Endothelial cell of umbilical vein (primary cell): ENCODE results near the gene SFXN2. TPM values are rescaled to one million over a fixed set of nuclear protein-coding genes. Genes with fewer than 3 reads are reported as not detected.
"Not testable (repeated sequence)": the region's sequence is repeated elsewhere in the genome, so short reads cannot be mapped to it uniquely, and the experiment has no call there.

ENCODE experiments used
- BruUV-seq: library from RNA; stranded (reverse); fragments of 400-500 nt; replicated peaks from 2 replicates; lab custom pipeline; 2021; lab: Mats Ljungman, UMichigan
- CTCF ChIA-PET: fragments of 300-600, 350-600 bp; sonication (Branson Sonifier 250); formaldehyde crosslinking; loops from one replicate; lab custom pipeline; 2021; ENCODE audit warnings: antibody characterized with exemption, inconsistent platforms; lab: Charles Lee
- POLR2A ChIA-PET: fragments of 300-600, 350-600 bp; sonication (Branson Sonifier 250); formaldehyde crosslinking; loops from one replicate; lab custom pipeline; 2021; ENCODE audit warnings: antibody characterized with exemption, inconsistent platforms; lab: Charles Lee
- DNase-seq: peaks from one replicate; pipeline ENCODE4 v3.0.0-alpha.2; 2011; ENCODE audit warnings: low read depth, low spot score
- FAIRE-seq: peaks from 2 replicates; lab custom pipeline; 2011; peaks lifted over from hg19 to GRCh38; lab: Jason Lieb, UNC
- H2AFZ ChIP-seq: 2 replicates; pipeline ENCODE4 v1.6.0; 2012; ENCODE audit warnings: low read depth, low read length, control low read depth, inconsistent platforms
- H3K27ac ChIP-seq: 2 replicates; pipeline ENCODE4 v1.5.1; 2011; ENCODE audit warnings: low read depth, mild to moderate bottlenecking, control low read depth, low read length, moderate library complexity; ENCODE audit not compliant: insufficient read depth
- H3K27me3 ChIP-seq, 2 experiments: 2 replicates each; pipeline versions ENCODE4 v1.6.0 to v1.6.1; 2011; ENCODE audit warnings: low read length in 2 of 2, mixed read lengths in 1 of 2; ENCODE audit not compliant: control insufficient read depth in 2 of 2, insufficient read depth in 2 of 2
- H3K36me3 ChIP-seq, 2 experiments: 2 replicates in 1 of 2; 3 replicates in 1 of 2; pipeline ENCODE4 v1.5.1; 2011; ENCODE audit warnings: low read length in 2 of 2, mild to moderate bottlenecking in 1 of 2, moderate library complexity in 1 of 2; ENCODE audit not compliant: control insufficient read depth in 2 of 2, insufficient read depth in 2 of 2; ENCODE audit errors: extremely low read depth in 1 of 2
- H3K4me1 ChIP-seq: 3 replicates; pipeline ENCODE4 v1.5.1; 2011; ENCODE audit warnings: mild to moderate bottlenecking, low read length; ENCODE audit not compliant: control insufficient read depth, insufficient read depth; ENCODE audit errors: extremely low read depth
- H3K4me2 ChIP-seq: 2 replicates; pipeline ENCODE4 v1.6.1; 2011; ENCODE audit warnings: low read length, control low read depth, mixed read lengths; ENCODE audit not compliant: insufficient read depth
- H3K4me3 ChIP-seq, 3 experiments: fragments of 200-600 bp in 1 of 3; sonication (generic), shearing (Covaris generic) in 1 of 3; replicated peaks in 1 of 3; 2 replicates each; pipeline ENCODE4 v1.5.1; 2011 to 2016; ENCODE audit warnings: control low read depth in 3 of 3, low read length in 3 of 3, mild to moderate bottlenecking in 2 of 3, inconsistent platforms in 1 of 3, low read depth in 1 of 3, moderate library complexity in 1 of 3; ENCODE audit not compliant: insufficient read depth in 1 of 3
- H3K79me2 ChIP-seq: 2 replicates; pipeline ENCODE4 v1.6.0; 2012; ENCODE audit warnings: low read length, inconsistent platforms; ENCODE audit not compliant: control insufficient read depth, insufficient read depth
- H3K9ac ChIP-seq: replicated peaks from 2 replicates; pipeline ENCODE3; 2011; ENCODE audit warnings: low read length, control low read depth; ENCODE audit not compliant: insufficient read depth; ENCODE audit errors: extremely low read depth
- H3K9me1 ChIP-seq: replicated peaks from 3 replicates; pipeline ENCODE4 v1.6.0; 2011; ENCODE audit warnings: mild to moderate bottlenecking, low read length; ENCODE audit not compliant: control insufficient read depth, insufficient read depth; ENCODE audit errors: extremely low read depth
- H3K9me3 ChIP-seq: replicated peaks from 2 replicates; pipeline ENCODE4 v1.5.1; 2012; ENCODE audit warnings: low read length, inconsistent platforms; ENCODE audit not compliant: control insufficient read depth, insufficient read depth
- H4K20me1 ChIP-seq: replicated peaks from 2 replicates; pipeline ENCODE3; 2011; ENCODE audit warnings: mild to moderate bottlenecking, low read length; ENCODE audit not compliant: control insufficient read depth, insufficient read depth; ENCODE audit errors: extremely low read depth
- CTCF ChIP-seq, 2 donors: IDR thresholded peaks; 1 replicate in 1 of 2; 2 replicates in 1 of 2; pipeline ENCODE4 v1.5.1; 2011; ENCODE audit warnings: low read length in 2 of 2, mild to moderate bottlenecking in 2 of 2, moderate library complexity in 2 of 2, control low read depth in 1 of 2, inconsistent platforms in 1 of 2, low read depth in 1 of 2; ENCODE audit not compliant: insufficient read depth in 1 of 2; ENCODE audit errors: extremely low read depth in 1 of 2
- EZH2 ChIP-seq: IDR thresholded peaks from 2 replicates; pipeline ENCODE4 v1.6.1; 2012; ENCODE audit warnings: borderline replicate concordance, low read depth, mild to moderate bottlenecking, moderate library complexity, low read length, inconsistent platforms; ENCODE audit not compliant: severe bottlenecking
- FOS ChIP-seq: IDR thresholded peaks from 2 replicates; pipeline ENCODE4 v1.6.1; 2011; ENCODE audit warnings: mild to moderate bottlenecking, low read length, moderate library complexity, borderline replicate concordance; ENCODE audit not compliant: insufficient read depth
- GATA2 ChIP-seq: IDR thresholded peaks from 2 replicates; pipeline ENCODE4 v1.7.0; 2011; ENCODE audit warnings: low read depth, mild to moderate bottlenecking, moderate library complexity, mixed read lengths, low read length; ENCODE audit not compliant: insufficient read length, insufficient read depth
- JUN ChIP-seq: IDR thresholded peaks from 2 replicates; pipeline ENCODE4 v1.6.1; 2011; ENCODE audit warnings: borderline replicate concordance, low read depth; ENCODE audit not compliant: insufficient read length, insufficient read depth
- MAX ChIP-seq: IDR thresholded peaks from 2 replicates; pipeline ENCODE4 v1.6.1; 2011; ENCODE audit not compliant: insufficient read depth, insufficient read length
- MYC ChIP-seq: IDR thresholded peaks from one replicate; pipeline ENCODE4 v1.6.1; 2011; ENCODE audit warnings: mild to moderate bottlenecking, low read depth, low read length
- POLR2A ChIP-seq: IDR thresholded peaks from 2 replicates; pipeline ENCODE4 v1.6.1; 2012; ENCODE audit warnings: low read depth, mild to moderate bottlenecking, control low read depth, low read length
- POLR2AphosphoS5 ChIP-seq: IDR thresholded peaks from 2 replicates; pipeline ENCODE4 v1.6.1; 2012; ENCODE audit warnings: low read depth, mild to moderate bottlenecking, control low read depth, low read length, moderate library complexity; ENCODE audit not compliant: insufficient read depth
- dilution Hi-C: fragments of 300-500 bp; cut with MboI; formaldehyde crosslinking; loops from one replicate; pipeline ENCODE4 v1.15.0; 2019; ENCODE audit warnings: low sequenced_read_pairs; ENCODE audit not compliant: extremely low pct_ligation_motif_present
- intact Hi-C: fragments of 100-400 bp; cut with micrococcal nuclease; formaldehyde crosslinking; loops from one replicate; pipeline ENCODE4 v1.10.0; 2022
- polyA plus RNA-seq, 4 experiments: library from polyadenylated mRNA; depleted of rRNA in 3 of 4; stranded (reverse) in 3 of 4; unstranded in 1 of 4; fragments of >200 nt; gene quantifications; 2 replicates each; pipeline versions ENCODE4 v1.2.1 to v1.2.3, GENCODE V29; 2011 to 2012; ENCODE audit warnings: missing spikeins in 1 of 4
- total RNA-seq: library from RNA; stranded (reverse); gene quantifications from 2 replicates; pipeline ENCODE4 v1.2.3, GENCODE V29; 2021

The SFXN2 gene
- total and polyA plus RNA-seq, 2 donors (not counting 3 experiments of a cell fraction or from before 2014, with no cell fraction given): 9.8 to 17.0 TPM

- no peak for FAIRE-seq
- Histone ChIP-seq H2AFZ (no peak overlapping the region), H3K79me2 (peaks cover 16% of the 10 kb centered on the region), H3K9ac (no peak overlapping the region), H3K4me1 (peaks cover 22% of the 10 kb centered on the region), H3K4me2 (no peak overlapping the region), H3K9me3 (no peaks in the 10 kb centered on the region), H4K20me1 (no peaks in the 10 kb centered on the region), H3K4me3 (no peak overlapping the region), H3K27ac (no peak overlapping the region), H3K27me3 (no peaks in the 10 kb centered on the region), H3K36me3 (no peaks in the 10 kb centered on the region), H3K9me1 (no peaks in the 10 kb centered on the region)
- BruUV-seq: no TSS peak
- POLR2A ChIA-PET: no interaction called here
- dilution Hi-C loops (no loop called here), intact Hi-C loops (no loop called here)
- no peak for TF ChIP-seq MAX
- TF ChIP-seq FOS: no peak
- TF ChIP-seq CTCF (IDR thresholded peaks at IDR 0.05; ENCODE audit: extremely low read depth in 1 of 2, insufficient read depth in 1 of 2, low read depth in 1 of 2, low read length in 2 of 2): no peak
- TF ChIP-seq EZH2: no peak
- no peak for TF ChIP-seq POLR2A
- no peak for TF ChIP-seq POLR2AphosphoS5
- no peak for TF ChIP-seq MYC
- TF ChIP-seq JUN: no peak
- no peak for TF ChIP-seq GATA2
- CTCF ChIA-PET: interaction anchor here (1.5 to 4.1 kb wide), 3 partner anchors 37 to 46 kb away, joined by 7 to 12 read pairs (median 7); no protein-coding TSS in a partner anchor
- no peak for DNase-seq
Observed at GRCh38 chr10:102715880-102716279, 1.4 kb downstream of the SFXN2 start.

GRCh38 chr10:102716900-102717565, 2.6 kb downstream of the SFXN2 start:
- H2AFZ ChIP-seq, H3K4me3 ChIP-seq, H3K27ac ChIP-seq, H3K9ac ChIP-seq, H4K20me1 ChIP-seq, BruUV-seq, DNase-seq, H3K9me3 ChIP-seq, H3K9me1 ChIP-seq, dilution Hi-C loops, H3K27me3 ChIP-seq, H3K36me3 ChIP-seq, intact Hi-C loops, FAIRE-seq, H3K4me2 ChIP-seq, POLR2A ChIA-PET: not testable (repeated sequence)
- CTCF ChIA-PET: interaction anchor here (1.8 kb wide), 1 partner anchor 39 kb away, joined by 7 read pairs; no protein-coding TSS in a partner anchor
- Histone ChIP-seq H3K4me1 (peaks cover 20% of the 10 kb centered on the region), H3K79me2 (peaks cover 13% of the 10 kb centered on the region)
